MG63 (cell line): ENCODE measurements around the gene LCLAT1. TPM values are rescaled to one million over a fixed set of nuclear protein-coding genes. Genes with fewer than 3 reads are reported as not detected.

ENCODE experiments used
- DNase-seq: peaks from one replicate; pipeline ENCODE4 v3.0.0-alpha.2; 2020
- H3K27me3 ChIP-seq: fragments of 250-450 bp; sonication (Bioruptor Pico); 2 replicates; pipeline ENCODE4 v1.5.1; 2020; ENCODE audit warnings: mild to moderate bottlenecking, moderate library complexity
- H3K36me3 ChIP-seq: fragments of 250-450 bp; sonication (Bioruptor Pico); 2 replicates; pipeline ENCODE4 v1.5.1; 2020; ENCODE audit warnings: mild to moderate bottlenecking, moderate library complexity
- H3K4me3 ChIP-seq: fragments of 250-450 bp; sonication (Bioruptor Pico); 2 replicates; pipeline ENCODE4 v1.5.1; 2020; ENCODE audit warnings: mild to moderate bottlenecking, moderate library complexity
- H3K9me3 ChIP-seq: fragments of 250-450 bp; sonication (Bioruptor Pico); 2 replicates; pipeline ENCODE4 v1.5.1; 2020; ENCODE audit warnings: mild to moderate bottlenecking, moderate library complexity
- total RNA-seq: library from RNA; depleted of rRNA; stranded (reverse); fragments of >200 nt; shearing (Covaris generic); gene quantifications from 2 replicates; pipeline ENCODE4 v1.2.3, GENCODE V29; 2014; ENCODE audit warnings: low replicate concordance

Gene LCLAT1
- total RNA-seq, 1 experiment from 2014 or later: 12.0 TPM

GRCh38 chr2:30443081-30443480 is 4.0 kb upstream of the LCLAT1 start:
- DNase-seq: no peak
- Histone ChIP-seq H3K36me3 (no peaks in the 10 kb centered on the region), H3K9me3 (no peaks in the 10 kb centered on the region), H3K4me3 (no peak overlapping the region), H3K27me3 (no peaks in the 10 kb centered on the region)

GRCh38 chr2:30444273-30444672 is 2.8 kb upstream of the LCLAT1 start:
- Histone ChIP-seq H3K4me3 (no peak overlapping the region), H3K9me3 (no peaks in the 10 kb centered on the region), H3K27me3 (no peaks in the 10 kb centered on the region), H3K36me3 (no peaks in the 10 kb centered on the region; the same call in none of the 2 replicates)
- DNase-seq: no peak

- no peaks in the 10 kb centered on the region for H3K9me3 ChIP-seq
- H3K36me3 ChIP-seq: no peaks in the 10 kb centered on the region; the same call in none of the 2 replicates
- no peak for DNase-seq
- no peak overlapping the region for H3K4me3 ChIP-seq
- no peaks in the 10 kb centered on the region for H3K27me3 ChIP-seq
Observed at GRCh38 chr2:30445266-30445821, 1.7 kb upstream of the LCLAT1 start.

GRCh38 chr2:30446602-30447148 is 371 bp upstream of the LCLAT1 start:
- no peaks in the 10 kb centered on the region for H3K27me3 ChIP-seq
- DNase-seq: no peak
- no peaks in the 10 kb centered on the region for H3K9me3 ChIP-seq
- no peaks in the 10 kb centered on the region; the same call in none of the 2 replicates for H3K36me3 ChIP-seq
- H3K4me3 ChIP-seq: peak overlapping the region; percentile 82

- H3K9me3 ChIP-seq: no peaks in the 10 kb centered on the region
- H3K36me3 ChIP-seq: no peaks in the 10 kb centered on the region; the same call in none of the 2 replicates
- no peak for DNase-seq
- peak overlapping the region; percentile 82 for H3K4me3 ChIP-seq
- no peaks in the 10 kb centered on the region for H3K27me3 ChIP-seq
Observed at GRCh38 chr2:30448308-30448707, 1.3 kb downstream of the LCLAT1 start.

GRCh38 chr2:30448866-30449265 is 1.8 kb downstream of the LCLAT1 start:
- Histone ChIP-seq H3K27me3 (no peaks in the 10 kb centered on the region), H3K36me3 (no peaks in the 10 kb centered on the region; the same call in none of the 2 replicates), H3K9me3 (no peaks in the 10 kb centered on the region), H3K4me3 (peak overlapping the region; percentile 82; the same call in 1 of the 2 replicates)
- DNase-seq: no peak

GRCh38 chr2:30450025-30450424 is 3.0 kb downstream of the LCLAT1 start:
- no peak for DNase-seq
- Histone ChIP-seq H3K4me3 (no peak overlapping the region), H3K9me3 (no peaks in the 10 kb centered on the region), H3K36me3 (no peaks in the 10 kb centered on the region; the same call in none of the 2 replicates), H3K27me3 (no peaks in the 10 kb centered on the region)

- no peak for DNase-seq
- Histone ChIP-seq H3K4me3 (no peak overlapping the region), H3K27me3 (no peaks in the 10 kb centered on the region), H3K36me3 (no peaks in the 10 kb centered on the region; the same call in none of the 2 replicates), H3K9me3 (no peaks in the 10 kb centered on the region)
Observed at GRCh38 chr2:30453498-30453897, 6.5 kb downstream of the LCLAT1 start.

- Histone ChIP-seq H3K9me3 (no peaks in the 10 kb centered on the region), H3K27me3 (no peaks in the 10 kb centered on the region), H3K4me3 (no peak overlapping the region), H3K36me3 (no peaks in the 10 kb centered on the region; the same call in 1 of the 2 replicates)
- no peak for DNase-seq
Observed at GRCh38 chr2:30454571-30454970, 7.5 kb downstream of the LCLAT1 start.

GRCh38 chr2:30455114-30455738 is 8.2 kb downstream of the LCLAT1 start:
- Histone ChIP-seq H3K4me3 (no peak overlapping the region), H3K27me3 (no peaks in the 10 kb centered on the region), H3K36me3 (no peaks in the 10 kb centered on the region; the same call in 1 of the 2 replicates), H3K9me3 (no peaks in the 10 kb centered on the region)
- DNase-seq: no peak

- H3K9me3 ChIP-seq: no peaks in the 10 kb centered on the region
- DNase-seq: no peak
- H3K4me3 ChIP-seq: no peak overlapping the region
- H3K27me3 ChIP-seq: no peaks in the 10 kb centered on the region
- no peaks in the 10 kb centered on the region; the same call in 1 of the 2 replicates for H3K36me3 ChIP-seq
Observed at GRCh38 chr2:30456106-30456505, 9.1 kb downstream of the LCLAT1 start.

- H3K27me3 ChIP-seq: no peaks in the 10 kb centered on the region
- no peak overlapping the region for H3K4me3 ChIP-seq
- no peaks in the 10 kb centered on the region for H3K9me3 ChIP-seq
- DNase-seq: no peak
- H3K36me3 ChIP-seq: no peaks in the 10 kb centered on the region
Observed at GRCh38 chr2:30456579-30456978, 9.5 kb downstream of the LCLAT1 start.

- no peak for DNase-seq
- H3K36me3 ChIP-seq: no peaks in the 10 kb centered on the region
- H3K9me3 ChIP-seq: no peaks in the 10 kb centered on the region
- H3K4me3 ChIP-seq: no peak overlapping the region
- no peaks in the 10 kb centered on the region for H3K27me3 ChIP-seq
Observed at GRCh38 chr2:30457296-30457695, 10.2 kb downstream of the LCLAT1 start.

GRCh38 chr2:30459140-30459539 is 12.1 kb downstream of the LCLAT1 start:
- Histone ChIP-seq H3K9me3 (no peaks in the 10 kb centered on the region), H3K27me3 (no peaks in the 10 kb centered on the region), H3K4me3 (no peak overlapping the region), H3K36me3 (no peaks in the 10 kb centered on the region)
- DNase-seq: no peak

GRCh38 chr2:30462131-30462857 is 15.2 kb downstream of the LCLAT1 start:
- no peak for DNase-seq
- H3K4me3 ChIP-seq: no peak overlapping the region
- no peaks in the 10 kb centered on the region for H3K27me3 ChIP-seq
- no peaks in the 10 kb centered on the region for H3K36me3 ChIP-seq
- no peaks in the 10 kb centered on the region for H3K9me3 ChIP-seq

GRCh38 chr2:30463535-30463934 is 16.5 kb downstream of the LCLAT1 start:
- Histone ChIP-seq H3K9me3 (0 out of 2 replicates have a peak, but pooled peaks cover 2% of the 10 kb centered on the region), H3K36me3 (no peaks in the 10 kb centered on the region), H3K27me3 (no peaks in the 10 kb centered on the region), H3K4me3 (no peak overlapping the region)
- no peak for DNase-seq

- Histone ChIP-seq H3K27me3 (no peaks in the 10 kb centered on the region), H3K4me3 (no peak overlapping the region), H3K9me3 (0 out of 2 replicates have a peak, but pooled peaks cover 4% of the 10 kb centered on the region), H3K36me3 (no peaks in the 10 kb centered on the region)
- DNase-seq: no peak
Observed at GRCh38 chr2:30464544-30465170, 17.6 kb downstream of the LCLAT1 start.
